ENCODE results near the gene SH3BP2. TPM values are rescaled to one million over a fixed set of nuclear protein-coding genes. Genes with fewer than 3 reads are reported as not detected.

The SH3BP2 gene
- total and polyA plus RNA-seq, 4 donors, result 6.2 to 75.4 (median 30.8) TPM

- ATAC-seq (ENCODE audit: low FRiP score), result peak; percentile 56
- Histone ChIP-seq H3K4me1 (ENCODE audit: control insufficient read depth in 1 of 2, insufficient read depth in 2 of 2, low read length in 2 of 2) (peaks cover 8 to 12% of the 10 kb centered on the region in 2 donors), H3K9me3 (ENCODE audit: control insufficient read depth, low read length) (no peaks in the 10 kb centered on the region), H3K36me3 (ENCODE audit: control insufficient read depth in 1 of 2, insufficient read depth in 2 of 2, low read length in 1 of 2) (no peaks in the 10 kb centered on the region), H3K27me3 (ENCODE audit: control insufficient read depth in 1 of 2, insufficient read depth in 2 of 2, low read length in 1 of 2) (no peaks in the 10 kb centered on the region), H3K27ac (ENCODE audit: low read depth in 1 of 2, low read length in 2 of 2) (no peak overlapping the region), H3K4me3 (ENCODE audit: low read length in 2 of 2) (no peak overlapping the region)
- intact Hi-C loops (cut with DNase I), result no loop called here
- no peak for DNase-seq
- 45 to 54% methylated on average over 6 of the region's 6 CpGs for WGBS, 2 donors
Observed at GRCh38 chr4:2860391-2861348, 67.8 kb downstream of the SH3BP2 start.

- WGBS, 2 donors, result 81 to 87% methylated on average over 4 of the region's 4 CpGs
- Histone ChIP-seq H3K27ac (ENCODE audit: low read depth in 1 of 2, low read length in 2 of 2) (no peak overlapping the region), H3K27me3 (ENCODE audit: control insufficient read depth in 1 of 2, insufficient read depth in 2 of 2, low read length in 1 of 2) (no peaks in the 10 kb centered on the region), H3K4me3 (ENCODE audit: low read length in 2 of 2) (no peak overlapping the region), H3K9me3 (ENCODE audit: control insufficient read depth, low read length) (no peaks in the 10 kb centered on the region), H3K36me3 (ENCODE audit: control insufficient read depth in 1 of 2, insufficient read depth in 2 of 2, low read length in 1 of 2) (no peaks in the 10 kb centered on the region), H3K4me1 (ENCODE audit: control insufficient read depth in 1 of 2, insufficient read depth in 2 of 2, low read length in 2 of 2) (peaks cover 10 to 15% of the 10 kb centered on the region in 2 donors)
- intact Hi-C loops (cut with DNase I), result no loop called here
- DNase-seq (no peak), ATAC-seq (ENCODE audit: low FRiP score) (no peak)
Observed at GRCh38 chr4:2861631-2862436, 68.9 kb downstream of the SH3BP2 start.

- no peak for DNase-seq
- peaks cover 10 to 18% of the 10 kb centered on the region in 2 donors for H3K4me1 ChIP-seq (ENCODE audit: control insufficient read depth in 1 of 2, insufficient read depth in 2 of 2, low read length in 2 of 2)
- no peaks in the 10 kb centered on the region for H3K9me3 ChIP-seq (ENCODE audit: control insufficient read depth, low read length)
- intact Hi-C loops (cut with DNase I), result no loop called here
- H3K36me3 ChIP-seq (ENCODE audit: control insufficient read depth in 1 of 2, insufficient read depth in 2 of 2, low read length in 1 of 2), result no peaks in the 10 kb centered on the region
- WGBS, 2 donors, result 44 to 48% methylated on average over 1 of the region's 1 CpG
- no peak overlapping the region for H3K27ac ChIP-seq (ENCODE audit: low read depth in 1 of 2, low read length in 2 of 2)
- no peak overlapping the region for H3K4me3 ChIP-seq (ENCODE audit: low read length in 2 of 2)
- no peaks in the 10 kb centered on the region for H3K27me3 ChIP-seq (ENCODE audit: control insufficient read depth in 1 of 2, insufficient read depth in 2 of 2, low read length in 1 of 2)
- ATAC-seq (ENCODE audit: low FRiP score), result no peak
Observed at GRCh38 chr4:2862528-2862927, 69.6 kb downstream of the SH3BP2 start.

GRCh38 chr4:2863649-2864048 is 70.8 kb downstream of the SH3BP2 start:
- intact Hi-C loops (cut with DNase I), result no loop called here
- DNase-seq (no peak), ATAC-seq (ENCODE audit: low FRiP score) (no peak)
- H3K27ac ChIP-seq (ENCODE audit: low read depth in 1 of 2, low read length in 2 of 2), result no peak overlapping the region
- H3K27me3 ChIP-seq (ENCODE audit: control insufficient read depth in 1 of 2, insufficient read depth in 2 of 2, low read length in 1 of 2), result no peaks in the 10 kb centered on the region
- H3K36me3 ChIP-seq (ENCODE audit: control insufficient read depth in 1 of 2, insufficient read depth in 2 of 2, low read length in 1 of 2), result no peaks in the 10 kb centered on the region
- no peak overlapping the region for H3K4me3 ChIP-seq (ENCODE audit: low read length in 2 of 2)
- H3K9me3 ChIP-seq (ENCODE audit: control insufficient read depth, low read length), result no peaks in the 10 kb centered on the region
- H3K4me1 ChIP-seq (ENCODE audit: control insufficient read depth in 1 of 2, insufficient read depth in 2 of 2, low read length in 2 of 2), result peaks cover 9 to 20% of the 10 kb centered on the region in 2 donors

GRCh38 chr4:2865196-2865780 is 72.4 kb downstream of the SH3BP2 start:
- Histone ChIP-seq H3K4me3 (ENCODE audit: low read length in 2 of 2) (no peak overlapping the region), H3K9me3 (ENCODE audit: control insufficient read depth, low read length) (no peaks in the 10 kb centered on the region), H3K4me1 (ENCODE audit: control insufficient read depth in 1 of 2, insufficient read depth in 2 of 2, low read length in 2 of 2) (peaks cover 9 to 29% of the 10 kb centered on the region in 2 donors), H3K27me3 (ENCODE audit: control insufficient read depth in 1 of 2, insufficient read depth in 2 of 2, low read length in 1 of 2) (no peaks in the 10 kb centered on the region), H3K27ac (ENCODE audit: low read depth in 1 of 2, low read length in 2 of 2) (no peak overlapping the region), H3K36me3 (ENCODE audit: control insufficient read depth in 1 of 2, insufficient read depth in 2 of 2, low read length in 1 of 2) (no peaks in the 10 kb centered on the region)
- intact Hi-C loops (cut with DNase I), result no loop called here
- ATAC-seq (ENCODE audit: low FRiP score) (no peak), DNase-seq (no peak)
- 19 to 25% methylated on average over 2 of the region's 2 CpGs for WGBS, 2 donors

GRCh38 chr4:2866160-2866861 is 73.4 kb downstream of the SH3BP2 start:
- no peaks in the 10 kb centered on the region for H3K36me3 ChIP-seq (ENCODE audit: control insufficient read depth in 1 of 2, insufficient read depth in 2 of 2, low read length in 1 of 2)
- no peak for ATAC-seq (ENCODE audit: low FRiP score)
- H3K4me3 ChIP-seq (ENCODE audit: low read length in 2 of 2), result no peak overlapping the region
- WGBS, 2 donors, result 32 to 33% methylated on average over 10 of the region's 10 CpGs
- intact Hi-C loops (cut with DNase I), result no loop called here
- DNase-seq, result no peak
- no peaks in the 10 kb centered on the region for H3K27me3 ChIP-seq (ENCODE audit: control insufficient read depth in 1 of 2, insufficient read depth in 2 of 2, low read length in 1 of 2)
- H3K27ac ChIP-seq (ENCODE audit: low read depth in 1 of 2, low read length in 2 of 2), result peak overlapping the region in 1 of 2 donors; percentile 31
- H3K9me3 ChIP-seq (ENCODE audit: control insufficient read depth, low read length), result no peaks in the 10 kb centered on the region
- H3K4me1 ChIP-seq (ENCODE audit: control insufficient read depth in 1 of 2, insufficient read depth in 2 of 2, low read length in 2 of 2), result peaks cover 9 to 27% of the 10 kb centered on the region in 2 donors

GRCh38 chr4:2866891-2867290 is 74.0 kb downstream of the SH3BP2 start:
- Histone ChIP-seq H3K27me3 (ENCODE audit: control insufficient read depth in 1 of 2, insufficient read depth in 2 of 2, low read length in 1 of 2) (no peaks in the 10 kb centered on the region), H3K4me1 (ENCODE audit: control insufficient read depth in 1 of 2, insufficient read depth in 2 of 2, low read length in 2 of 2) (peaks cover 8 to 27% of the 10 kb centered on the region in 2 donors), H3K27ac (ENCODE audit: low read depth in 1 of 2, low read length in 2 of 2) (no peak overlapping the region), H3K36me3 (ENCODE audit: control insufficient read depth in 1 of 2, insufficient read depth in 2 of 2, low read length in 1 of 2) (no peaks in the 10 kb centered on the region), H3K9me3 (ENCODE audit: control insufficient read depth, low read length) (no peaks in the 10 kb centered on the region), H3K4me3 (ENCODE audit: low read length in 2 of 2) (no peak overlapping the region)
- DNase-seq (no peak), ATAC-seq (ENCODE audit: low FRiP score) (no peak)
- WGBS, 2 donors, result 87 to 89% methylated on average over 5 of the region's 5 CpGs
- intact Hi-C loops (cut with DNase I), result no loop called here

GRCh38 chr4:2867758-2868491 is 75.0 kb downstream of the SH3BP2 start:
- peaks cover 4 to 21% of the 10 kb centered on the region in 2 donors for H3K4me1 ChIP-seq (ENCODE audit: control insufficient read depth in 1 of 2, insufficient read depth in 2 of 2, low read length in 2 of 2)
- peak overlapping the region in 1 of 2 donors; percentile 5 for H3K4me3 ChIP-seq (ENCODE audit: low read length in 2 of 2)
- intact Hi-C loops (cut with DNase I), result no loop called here
- no peaks in the 10 kb centered on the region for H3K9me3 ChIP-seq (ENCODE audit: control insufficient read depth, low read length)
- H3K27ac ChIP-seq (ENCODE audit: low read depth in 1 of 2, low read length in 2 of 2), result no peak overlapping the region
- 9 to 12% methylated on average over 10 of the region's 10 CpGs for WGBS, 2 donors
- DNase-seq (no peak), ATAC-seq (ENCODE audit: low FRiP score) (peak; percentile 69)
- no peaks in the 10 kb centered on the region for H3K36me3 ChIP-seq (ENCODE audit: control insufficient read depth in 1 of 2, insufficient read depth in 2 of 2, low read length in 1 of 2)
- H3K27me3 ChIP-seq (ENCODE audit: control insufficient read depth in 1 of 2, insufficient read depth in 2 of 2, low read length in 1 of 2), result no peaks in the 10 kb centered on the region

Measured in aorta (tissue), 5 donors.